Fibroblast of pulmonary artery (primary cell): ENCODE results near the gene UBE3C.

Source experiments
- DNase-seq: peaks from one replicate; pipeline ENCODE4 v3.0.0-alpha.2; 2010; ENCODE audit warnings: low read depth
- H3K4me3 ChIP-seq: replicated peaks from 2 replicates; pipeline ENCODE4 v1.5.1; 2011; ENCODE audit warnings: low read depth, mild to moderate bottlenecking, control low read depth, low read length, moderate library complexity
- CTCF ChIP-seq: IDR thresholded peaks from 2 replicates; pipeline ENCODE4 v1.5.1; 2011; ENCODE audit warnings: mild to moderate bottlenecking, control low read depth, low read length, inconsistent platforms; ENCODE audit errors: missing control alignments

Gene UBE3C

GRCh38 chr7:157140511-157140905, 1.8 kb downstream of the UBE3C start:
- no peak for TF ChIP-seq CTCF
- H3K4me3 ChIP-seq = peak overlapping the region; percentile 71
- DNase-seq = no peak

GRCh38 chr7:157141525-157142060, 2.9 kb downstream of the UBE3C start:
- no peak for DNase-seq
- H3K4me3 ChIP-seq = no peak overlapping the region
- no peak for TF ChIP-seq CTCF

- no peak for TF ChIP-seq CTCF
- no peak for DNase-seq
- no peak overlapping the region for H3K4me3 ChIP-seq
These were observed 5.1 kb downstream of the UBE3C start for GRCh38 chr7:157143788-157144187.

GRCh38 chr7:157149317-157149716, 10.6 kb downstream of the UBE3C start:
- DNase-seq = no peak
- TF ChIP-seq CTCF = no peak
- H3K4me3 ChIP-seq = no peak overlapping the region

GRCh38 chr7:157150882-157151281, 12.2 kb downstream of the UBE3C start:
- no peak for TF ChIP-seq CTCF
- no peak overlapping the region for H3K4me3 ChIP-seq
- DNase-seq = peak; percentile 28

GRCh38 chr7:157151626-157152339, 13.1 kb downstream of the UBE3C start:
- no peak for DNase-seq
- TF ChIP-seq CTCF = no peak
- no peak overlapping the region for H3K4me3 ChIP-seq
